Ecto neural progenitor cell (in vitro differentiated cells): ENCODE data around the gene FOXN3.

Source experiments
- DNase-seq: peaks from one replicate; pipeline ENCODE4 v3.0.0-alpha.2; 2018; ENCODE audit warnings: low spot score

FOXN3 gene

GRCh38 chr14:89197623-89198022 lies 219.4 kb downstream of the FOXN3 start:
- no peak for DNase-seq

DNA sequence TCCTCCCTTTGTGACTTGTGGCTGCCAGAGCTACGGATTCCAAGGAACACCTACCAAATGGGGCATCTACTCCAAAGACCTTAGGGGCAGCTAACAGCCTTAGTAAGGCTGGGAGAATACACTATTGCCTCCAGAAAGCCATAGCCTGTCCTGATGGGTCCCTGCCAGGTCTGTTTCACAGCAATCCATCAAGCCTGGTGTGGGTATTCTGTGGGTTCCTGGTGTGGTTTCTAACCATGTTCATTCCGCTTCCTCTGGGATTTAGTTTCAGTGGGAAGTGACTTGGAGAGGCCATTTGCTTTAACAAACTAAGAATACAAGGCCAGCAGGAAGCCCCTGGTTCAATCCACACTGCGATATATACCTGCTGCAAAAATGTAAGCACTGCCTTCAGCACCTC lies 220.5 kb downstream of the FOXN3 start:
- no peak for DNase-seq

- no peak for DNase-seq
Observed at GRCh38 chr14:89194376-89194775, 222.7 kb downstream of the FOXN3 start.

- peak; percentile 61 for DNase-seq
Observed at GRCh38 chr14:89190765-89191513, 226.1 kb downstream of the FOXN3 start.

GRCh38 chr14:89188492-89188891 lies 228.5 kb downstream of the FOXN3 start:
- DNase-seq = no peak

DNA sequence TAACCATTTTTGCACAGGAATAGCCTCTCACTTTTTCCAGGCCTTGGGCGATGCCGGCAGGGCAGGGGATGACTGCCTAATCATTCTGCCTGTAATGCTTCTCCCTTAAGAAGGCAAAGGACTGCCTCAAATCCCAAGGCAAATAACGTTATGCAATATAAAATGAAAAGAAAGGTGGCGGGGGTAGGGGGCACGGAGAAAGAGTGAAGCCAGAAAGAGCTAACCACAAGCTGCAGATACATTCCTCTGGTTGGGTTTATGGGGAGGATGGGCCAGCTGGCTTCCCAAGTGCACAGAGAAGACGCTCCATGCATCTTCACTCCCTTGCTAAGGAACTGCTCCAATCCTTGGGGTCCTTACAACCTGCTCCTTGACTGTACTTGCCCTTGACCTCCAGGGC lies 229.5 kb downstream of the FOXN3 start:
- DNase-seq = no peak

- no peak for DNase-seq
Observed at GRCh38 chr14:89186856-89187376, 230.1 kb downstream of the FOXN3 start.

- DNase-seq = no peak
Observed at GRCh38 chr14:89185919-89186855, 230.8 kb downstream of the FOXN3 start.

DNA sequence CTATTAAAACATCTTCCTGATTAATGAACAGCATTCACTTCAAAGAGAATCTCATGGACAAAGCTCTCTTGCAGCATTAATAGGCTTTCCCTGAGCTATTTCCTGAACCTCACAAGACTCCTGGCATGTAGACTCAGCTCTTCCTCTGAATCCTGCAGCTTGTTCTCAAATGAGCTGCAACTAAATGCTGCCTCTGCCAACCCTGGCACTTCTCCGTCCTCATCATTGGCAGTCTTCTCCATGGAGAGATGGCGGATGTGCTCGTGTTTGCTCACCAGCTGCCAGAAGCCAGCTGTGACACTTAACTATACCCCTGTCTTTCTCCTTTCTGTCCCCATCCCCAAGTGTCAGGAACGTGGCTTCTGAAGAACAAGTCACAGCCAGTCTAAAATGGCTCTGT lies 232.1 kb downstream of the FOXN3 start:
- no peak for DNase-seq

GRCh38 chr14:89182326-89182725 lies 234.7 kb downstream of the FOXN3 start:
- no peak for DNase-seq

DNA sequence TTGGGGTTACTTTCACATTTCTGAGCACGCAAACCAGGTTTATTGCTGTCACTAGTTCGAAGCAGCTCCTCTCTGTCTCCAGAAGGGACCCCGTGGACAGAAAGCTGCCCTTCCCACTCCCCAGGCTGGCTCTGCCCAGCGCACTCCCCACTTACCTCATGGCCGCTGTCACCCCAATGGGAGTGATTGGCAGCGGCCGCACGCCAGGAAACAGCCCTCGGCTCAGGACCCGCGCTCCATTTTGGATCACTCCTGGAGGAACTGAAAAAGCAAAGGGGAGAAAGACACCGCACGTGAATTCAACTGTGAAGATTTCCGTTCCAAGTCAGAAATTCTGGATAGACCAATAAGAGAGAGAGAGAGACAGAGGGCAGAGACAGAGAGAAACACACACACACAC lies 236.5 kb downstream of the FOXN3 start:
- DNase-seq = no peak

DNA sequence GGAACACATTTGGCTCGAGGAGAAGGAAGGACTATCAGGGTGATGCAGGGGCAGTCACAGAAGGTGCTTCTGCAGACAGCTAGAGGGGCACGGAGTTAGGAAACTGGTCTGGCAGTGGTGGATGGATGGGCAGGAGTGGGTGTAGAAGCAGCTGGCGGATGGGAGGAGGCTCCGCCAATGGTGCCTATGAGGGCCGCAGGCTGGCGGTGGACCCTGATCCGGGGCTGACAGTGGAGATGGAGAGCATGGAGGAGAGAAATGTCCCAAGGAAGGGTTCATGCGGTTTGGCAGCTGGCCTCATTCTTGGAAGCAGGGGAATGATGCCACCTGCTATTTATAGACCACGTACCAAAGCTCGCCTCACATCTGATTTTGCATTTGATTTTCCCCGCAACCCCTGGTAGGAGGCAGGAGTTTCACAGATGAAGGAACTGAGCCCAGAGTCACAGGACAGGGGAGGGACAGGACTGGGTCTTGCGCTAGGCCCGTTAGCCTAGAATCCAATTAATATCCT lies 237.1 kb downstream of the FOXN3 start:
- no peak for DNase-seq

DNA sequence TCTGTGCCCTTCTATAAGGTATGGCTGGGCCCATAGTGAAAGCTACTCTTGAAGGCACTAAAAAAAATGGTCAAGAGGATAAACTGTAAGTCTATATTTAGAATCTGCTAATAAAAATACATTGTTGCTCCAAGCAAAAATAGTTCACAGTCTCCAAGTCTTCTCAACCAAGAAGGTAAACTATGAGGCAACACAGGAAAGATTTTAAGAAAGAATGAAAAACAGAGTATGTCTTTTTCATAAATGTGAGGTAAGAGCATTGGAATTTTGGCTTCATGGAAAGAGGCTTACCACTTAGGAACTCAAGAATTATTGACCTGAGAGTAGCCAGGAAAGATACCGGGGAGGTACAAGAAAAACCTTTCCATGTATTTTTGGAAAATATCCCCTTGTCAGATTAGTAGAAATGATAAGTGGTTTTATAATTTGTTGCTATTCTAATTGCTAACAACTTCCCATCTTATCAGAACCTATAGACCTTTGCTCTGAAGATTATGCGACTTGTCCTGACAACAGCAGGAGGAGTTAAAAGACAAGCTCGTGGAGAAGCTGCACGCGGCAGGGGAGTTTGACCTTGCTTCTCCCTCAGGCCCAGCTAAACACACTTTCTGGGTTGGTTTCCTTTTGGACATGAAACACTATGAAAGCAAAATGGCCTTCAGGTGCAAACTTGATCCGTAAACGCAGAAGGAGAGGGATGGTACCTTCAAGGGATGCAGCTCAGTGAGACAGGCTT lies 238.1 kb downstream of the FOXN3 start:
- DNase-seq = no peak

DNA sequence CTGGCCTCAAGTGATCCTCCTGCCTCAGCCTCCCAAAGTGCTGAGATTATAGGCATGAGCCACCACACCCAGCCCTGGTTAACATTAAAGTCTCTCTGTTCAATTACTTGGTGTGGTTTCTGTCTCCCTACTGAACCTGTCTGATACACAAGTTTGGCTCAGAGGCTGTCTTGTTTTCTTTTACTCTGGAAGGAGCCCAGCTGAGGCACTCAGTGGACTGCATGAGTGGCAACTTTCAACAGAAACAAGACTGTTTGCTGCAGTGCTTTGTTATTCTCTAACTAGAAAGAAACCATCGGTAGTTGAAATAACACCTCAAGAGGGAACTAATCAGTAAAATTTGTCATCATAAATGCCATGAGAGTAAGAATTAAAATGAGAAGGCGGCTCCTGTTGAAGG lies 238.7 kb downstream of the FOXN3 start:
- DNase-seq = no peak

- DNase-seq = no peak
Observed at GRCh38 chr14:89175881-89176799, 240.9 kb downstream of the FOXN3 start.

- DNase-seq = no peak
Observed at GRCh38 chr14:89171628-89172027, 245.4 kb downstream of the FOXN3 start.

- no peak for DNase-seq
Observed at GRCh38 chr14:89171168-89171567, 245.9 kb downstream of the FOXN3 start.

- DNase-seq = no peak
Observed at GRCh38 chr14:89167705-89168104, 249.3 kb downstream of the FOXN3 start.

DNA sequence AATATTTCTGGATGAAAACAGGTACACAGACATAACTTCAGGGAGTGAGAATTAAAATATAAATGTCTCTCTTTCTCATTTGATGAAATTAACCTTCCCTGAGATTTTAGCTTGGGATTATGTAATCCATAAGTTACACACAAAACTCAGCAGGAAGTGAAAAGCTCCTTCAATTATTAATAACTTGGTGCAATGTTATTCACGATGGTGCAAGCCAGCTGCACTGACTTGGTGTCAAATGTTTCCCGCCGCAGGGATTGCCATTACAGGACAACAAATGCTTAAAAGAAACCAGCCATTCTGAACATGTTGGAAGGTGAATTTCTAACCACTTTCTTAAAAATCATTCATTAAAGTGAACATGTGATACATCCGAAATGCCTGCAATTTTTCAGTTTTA lies 250.4 kb downstream of the FOXN3 start:
- no peak for DNase-seq

DNA sequence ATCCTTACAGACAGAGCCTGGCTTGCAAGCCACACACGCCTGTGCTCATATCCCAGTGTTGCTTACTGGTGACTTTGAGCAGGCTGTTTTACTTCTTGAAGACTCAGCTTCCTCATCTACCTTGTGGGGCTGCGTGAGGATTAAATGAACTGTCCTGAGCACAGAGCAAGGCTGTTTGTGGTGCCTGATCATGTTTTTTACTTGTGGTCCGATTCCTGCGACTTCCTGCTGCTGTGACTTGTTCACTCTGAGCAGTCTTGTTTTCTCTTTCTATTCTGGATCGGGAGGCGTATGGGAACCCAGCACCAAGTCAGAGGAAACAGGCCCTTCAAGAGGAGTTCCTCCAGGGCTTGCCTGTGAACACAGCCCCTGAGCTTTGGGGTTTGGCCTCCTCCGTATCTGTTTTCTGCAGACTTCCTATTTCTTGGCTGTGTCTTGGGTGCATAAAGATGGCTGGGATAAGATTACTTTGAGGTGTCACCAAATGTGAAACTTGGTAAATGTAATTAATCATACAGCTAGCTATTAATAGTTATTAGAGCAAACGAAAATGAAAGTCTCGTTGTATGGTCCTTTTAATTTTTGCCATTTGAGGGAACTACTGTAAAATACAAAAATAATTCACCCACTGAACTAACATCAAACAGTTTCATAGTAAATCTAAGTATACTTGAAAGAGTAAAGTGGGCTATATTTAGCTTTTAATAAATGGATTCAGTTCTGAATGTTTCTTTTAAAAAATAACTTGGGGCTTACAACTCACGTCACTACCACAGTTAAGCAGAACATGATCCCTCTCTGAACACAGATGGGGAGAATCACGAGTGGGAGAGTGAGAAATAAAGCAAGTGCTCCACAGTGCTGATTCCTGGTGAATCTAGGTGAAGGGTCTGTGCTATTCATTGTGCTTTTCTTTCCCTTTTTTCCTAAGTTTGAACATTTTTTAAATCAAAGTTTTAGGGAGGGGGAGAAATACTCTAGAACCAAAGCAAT lies 251.5 kb downstream of the FOXN3 start:
- DNase-seq = no peak
